K562 treated with DMSO at 1 percent for 24 hours (cell line): ENCODE data around the gene TUBB. TPM values are rescaled to one million over a fixed set of nuclear protein-coding genes. Genes with fewer than 3 reads are reported as not detected.

Experiments
- total RNA-seq: library from RNA; unstranded; fragments of 300-600 nt; gene quantifications from 2 replicates; pipeline ENCODE4 v1.2.3, GENCODE V29; 2022; ENCODE audit warnings: low read depth; ENCODE audit not compliant: insufficient read depth

Gene TUBB
- 1,630 and 1,662 TPM in 2 replicates for total RNA-seq

GRCh38 chr6:30719791-30720737, at the start of gene TUBB:
Gene TUBB, plus strand, starts transcription at chr6:30720352. Its CDS starts 155 bp downstream, at chr6:30720507.

DNA sequence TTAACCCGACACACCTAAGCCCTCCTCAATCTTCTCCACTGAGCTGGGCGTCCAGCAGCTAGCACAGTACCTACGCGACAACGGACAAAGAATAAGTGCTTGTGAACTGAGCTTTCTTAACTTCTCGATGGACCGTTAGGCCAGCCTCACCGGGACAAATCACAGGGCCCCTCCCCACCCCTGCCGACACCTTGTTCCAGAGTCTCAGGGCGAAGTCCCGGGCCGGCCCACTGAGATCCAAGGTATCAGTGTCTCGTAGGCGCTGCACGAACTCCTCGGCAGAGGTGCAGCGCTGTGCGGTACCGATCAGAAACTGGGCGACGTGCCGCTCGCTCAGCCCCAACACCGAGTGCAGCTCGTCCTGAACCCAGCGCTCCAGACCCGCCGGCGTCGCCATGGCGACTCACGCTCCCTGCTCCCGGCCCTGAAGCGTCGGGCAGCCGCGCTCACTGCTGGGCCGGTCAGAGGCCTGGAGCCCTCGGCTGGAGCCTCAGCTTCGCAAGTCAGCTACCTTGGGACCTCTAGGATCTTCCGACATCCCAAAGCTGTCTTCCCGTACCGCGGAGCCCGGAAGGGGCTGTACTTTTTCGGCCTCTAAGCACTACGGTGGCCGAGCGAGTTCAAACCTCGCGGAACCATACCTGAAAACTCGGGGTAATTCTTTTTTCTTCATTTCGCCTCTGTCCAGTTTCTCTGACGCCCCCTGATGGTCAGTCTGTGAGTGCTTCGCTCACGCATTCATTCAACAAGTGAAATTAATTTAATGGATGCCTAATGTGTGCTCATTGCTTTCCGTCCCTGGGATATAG, 47.5 kb upstream of the TUBB start, which contains the start of gene DHX16:
DHX16 (minus strand) TSS at position 562 of the 809 bp plus-strand sequence; CDS start at position 397, 165 bp downstream.

GRCh38 chr6:30686009-30686907, 33.9 kb upstream of the TUBB start, which contains the start of gene PPP1R18:
Gene PPP1R18, minus strand, starts transcription at chr6:30686645. Its CDS starts 627 bp downstream, at chr6:30686018.

DNA sequence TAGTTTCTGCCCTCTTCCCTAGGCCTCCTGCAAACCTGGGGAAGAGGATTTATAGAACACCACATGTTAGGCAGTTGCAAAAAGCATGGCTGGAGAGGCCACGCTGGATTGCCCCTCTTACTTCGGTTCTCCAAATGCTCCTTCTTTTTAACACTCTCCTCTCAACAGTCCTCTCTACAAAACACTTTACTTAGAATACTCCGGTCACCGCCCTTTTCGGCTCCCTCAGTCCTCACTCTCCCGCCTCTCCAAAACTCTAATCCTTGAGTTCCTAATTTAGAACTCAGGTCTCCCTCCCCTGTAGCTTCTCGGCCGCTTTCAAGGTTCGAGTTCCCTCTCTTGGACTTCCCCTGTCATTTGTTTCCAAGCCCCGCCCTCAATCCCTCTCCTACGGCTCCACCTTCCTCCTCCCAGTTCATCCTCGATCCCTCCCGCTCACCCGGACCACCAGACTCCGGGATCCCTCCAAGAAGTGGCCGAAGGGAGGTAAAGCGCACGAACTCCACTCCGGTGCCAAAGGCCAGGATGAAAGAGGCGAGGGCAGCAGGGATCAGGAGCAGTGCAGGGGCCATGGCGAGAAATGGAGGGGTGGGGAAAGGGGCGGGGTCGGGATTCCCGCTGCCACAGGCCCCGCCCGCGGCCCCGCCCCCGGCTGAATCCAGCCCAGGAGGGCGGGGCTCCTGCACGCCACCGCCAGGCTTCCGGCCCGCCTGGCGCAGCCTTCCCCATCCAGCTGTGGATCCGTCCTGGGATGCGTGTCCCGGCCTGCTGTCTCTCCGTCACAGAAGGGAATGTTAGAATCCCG, 29.5 kb upstream of the TUBB start, which contains the start of gene NRM:
NRM (minus strand) TSS at position 582 of the 805 bp plus-strand sequence; CDS start at position 572, 10 bp downstream.

GRCh38 chr6:30717129-30717844, 2.9 kb upstream of the TUBB start, which contains the start of gene MDC1:
Gene MDC1, minus strand, starts transcription at chr6:30717281. Its CDS starts 2,106 bp downstream, at chr6:30715175.

DNA sequence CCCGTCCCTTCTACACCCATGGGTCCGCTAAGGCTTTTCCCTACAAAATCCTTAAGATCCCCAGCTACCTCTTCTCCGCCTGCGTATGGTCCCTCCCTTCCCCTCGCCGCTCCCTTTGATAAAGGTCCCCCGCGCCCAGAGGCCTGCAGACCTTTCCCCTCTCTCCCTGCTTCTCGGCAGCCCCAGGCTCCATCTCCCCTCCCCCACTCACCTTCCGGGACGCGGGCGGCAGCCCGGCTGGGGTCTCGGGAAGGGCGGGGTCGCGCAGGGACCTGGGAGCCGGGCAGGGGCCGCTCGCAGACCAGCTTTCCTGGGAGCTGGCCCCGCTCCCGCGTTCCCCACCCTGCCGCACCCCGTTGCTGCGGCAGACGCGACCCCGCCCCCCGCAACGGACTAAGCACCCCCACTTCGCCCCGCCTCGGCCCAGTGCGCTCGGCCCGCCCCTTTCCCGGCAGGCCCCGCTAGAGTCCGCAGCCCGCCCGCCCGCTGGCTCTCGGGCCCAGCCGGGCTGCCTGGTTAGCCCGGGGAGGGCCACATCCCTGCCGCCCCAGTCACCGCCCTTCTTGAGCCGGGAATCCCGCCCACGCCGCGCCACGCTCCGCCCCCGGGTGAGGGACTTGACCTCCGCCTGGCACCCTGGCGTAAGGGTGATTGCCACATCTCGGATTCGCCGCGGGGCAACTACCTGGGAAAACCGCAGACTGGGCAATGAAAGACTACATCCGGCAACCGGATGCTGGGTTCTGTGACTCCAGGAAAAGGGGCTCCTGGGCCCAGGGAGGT, 22.4 kb downstream of the TUBB start, which contains the start of gene FLOT1:
FLOT1 (minus strand) TSS at position 372 of the 783 bp plus-strand sequence. CDS start 498 bp downstream, outside the sequence.

DNA sequence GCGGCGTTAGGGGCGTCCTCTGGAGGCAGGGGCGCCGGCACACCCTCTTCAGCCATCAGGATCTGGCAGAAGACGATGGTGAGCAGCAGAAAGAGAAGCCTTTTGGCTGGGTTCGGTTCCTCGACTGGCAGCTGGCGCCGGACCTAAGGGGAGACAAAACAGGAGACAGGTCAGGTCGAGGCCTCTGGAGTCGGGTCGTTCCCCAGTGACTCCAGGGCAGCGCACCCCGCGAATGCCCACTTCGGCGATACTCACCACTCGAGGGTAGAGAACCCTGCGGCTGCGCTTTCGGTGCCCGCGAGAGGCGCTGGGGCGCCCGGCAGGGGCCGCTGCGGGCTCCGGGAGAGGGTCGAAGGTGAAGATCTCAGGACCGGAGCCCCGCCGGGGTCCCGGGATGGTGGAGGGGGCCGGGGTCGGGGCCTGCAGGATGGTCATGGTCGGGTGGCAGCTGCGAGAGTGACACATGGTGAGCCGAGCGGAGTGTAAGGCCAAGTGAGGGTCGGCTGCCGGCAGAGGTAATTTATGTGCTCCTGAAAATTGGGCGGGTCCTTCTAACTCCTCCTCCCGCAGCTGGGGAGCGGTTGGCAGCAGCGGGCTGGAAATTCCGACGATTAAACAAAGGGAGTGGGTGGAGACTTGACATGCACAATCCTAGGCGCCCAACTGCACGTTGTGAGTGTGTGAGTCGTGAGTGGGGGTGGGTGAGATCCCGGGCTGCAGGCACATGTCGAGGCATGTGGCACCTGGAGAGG, 24.1 kb downstream of the TUBB start, which contains the start of gene IER3:
IER3 (minus strand) TSS at position 494 of the 752 bp plus-strand sequence; CDS start at position 465, 29 bp downstream.

Other genes with a start within 250 kb of the TUBB start
- gene HLA-E, start 230.8 kb upstream of the TUBB start, total RNA-seq: 146 and 147 TPM in 2 replicates
- 76.2 and 79.9 TPM in 2 replicates for gene GNL1, start 163.9 kb upstream of the TUBB start, total RNA-seq
- gene PRR3, start 163.1 kb upstream of the TUBB start, total RNA-seq: 14.6 and 16.6 TPM in 2 replicates
- gene ABCF1, start 148.9 kb upstream of the TUBB start, total RNA-seq: 119 and 123 TPM in 2 replicates
- 26.3 and 30.3 TPM in 2 replicates for gene PPP1R10, start 103.1 kb upstream of the TUBB start, total RNA-seq
- gene MRPS18B, start 102.5 kb upstream of the TUBB start, total RNA-seq: 89.5 and 94.7 TPM in 2 replicates
- gene ATAT1, start 93.5 kb upstream of the TUBB start, total RNA-seq: 1.4 and 2.2 TPM in 2 replicates
- gene C6orf136, start 73.2 kb upstream of the TUBB start, total RNA-seq: 37.5 and 39.4 TPM in 2 replicates
- 65.7 and 68.2 TPM in 2 replicates for gene DHX16, start 47.3 kb upstream of the TUBB start, total RNA-seq
- gene PPP1R18, start 33.7 kb upstream of the TUBB start, total RNA-seq: 145 and 155 TPM in 2 replicates
- 30.7 and 32.7 TPM in 2 replicates for gene NRM, start 29.4 kb upstream of the TUBB start, total RNA-seq
- 64.8 and 67.6 TPM in 2 replicates for gene MDC1, start 3.1 kb upstream of the TUBB start, total RNA-seq
- gene FLOT1, start 22.3 kb downstream of the TUBB start, total RNA-seq: 309 and 334 TPM in 2 replicates
- 187 and 201 TPM in 2 replicates for gene IER3, start 24.2 kb downstream of the TUBB start, total RNA-seq
- 79.0 and 87.6 TPM in 2 replicates for gene DDR1, start 164.2 kb downstream of the TUBB start, total RNA-seq
- gene GTF2H4, start 187.9 kb downstream of the TUBB start, total RNA-seq: 43.0 and 44.3 TPM in 2 replicates
- gene VARS2, start 193.9 kb downstream of the TUBB start, total RNA-seq: 59.2 and 63.7 TPM in 2 replicates
- not detected in 2 replicates for gene SFTA2, start 211.8 kb downstream of the TUBB start, total RNA-seq
- gene MUCL3, start 220.6 kb downstream of the TUBB start, total RNA-seq: 0.05 TPM in 1 of 2 replicates, not detected in the other